Astrocyte (in vitro differentiated cells and primary cell): ENCODE data around the gene IQGAP1. TPM values are rescaled to one million over a fixed set of nuclear protein-coding genes. Genes with fewer than 3 reads are reported as not detected.

Experiments
- DNase-seq: peaks from one replicate; pipeline ENCODE4 v3.0.0-alpha.2; 2010; ENCODE audit warnings: low read depth
- FAIRE-seq: peaks from 2 replicates; lab custom pipeline; 2011; peaks lifted over from hg19 to GRCh38; lab: Jason Lieb, UNC
- H2AFZ ChIP-seq: 2 replicates; pipeline ENCODE4 v1.6.0; 2012; ENCODE audit warnings: low read depth, low read length, inconsistent platforms
- H3K27ac ChIP-seq: 2 replicates; pipeline ENCODE4 v1.5.1; 2011; ENCODE audit warnings: low read depth, low read length, inconsistent platforms
- H3K27me3 ChIP-seq: 2 replicates; pipeline ENCODE4 v1.6.0; 2011; ENCODE audit warnings: low read length, inconsistent platforms; ENCODE audit not compliant: insufficient read depth
- H3K36me3 ChIP-seq: 2 replicates; pipeline ENCODE4 v1.5.1; 2011; ENCODE audit warnings: low read length, inconsistent platforms; ENCODE audit not compliant: insufficient read depth
- H3K4me1 ChIP-seq: 2 replicates; pipeline ENCODE4 v1.5.1; 2011; ENCODE audit warnings: low read length, inconsistent platforms; ENCODE audit not compliant: insufficient read depth
- H3K4me2 ChIP-seq: 2 replicates; pipeline ENCODE4 v1.6.0; 2012; ENCODE audit warnings: low read length, inconsistent platforms
- H3K4me3 ChIP-seq: 2 replicates; pipeline ENCODE4 v1.5.1; 2011; ENCODE audit warnings: low read depth, mild to moderate bottlenecking, low read length, inconsistent platforms; ENCODE audit not compliant: insufficient read depth
- H3K79me2 ChIP-seq: 2 replicates; pipeline ENCODE4 v1.6.0; 2012; ENCODE audit warnings: mild to moderate bottlenecking, low read length, inconsistent platforms; ENCODE audit not compliant: insufficient read depth
- H3K9ac ChIP-seq: 2 replicates; pipeline ENCODE4 v1.6.0; 2012; ENCODE audit warnings: mild to moderate bottlenecking, low read length, inconsistent platforms
- H3K9me3 ChIP-seq: 2 replicates; pipeline ENCODE4 v1.5.1; 2012; ENCODE audit warnings: low read depth, mild to moderate bottlenecking, low read length, inconsistent platforms; ENCODE audit not compliant: insufficient read depth
- H4K20me1 ChIP-seq: 2 replicates; pipeline ENCODE4 v1.6.0; 2012; ENCODE audit warnings: low read length, inconsistent platforms; ENCODE audit not compliant: insufficient read depth
- H3K27ac Mint-ChIP-seq: one replicate; pipeline ENCODE4 v1.8.0; 2021; ENCODE audit warnings: mild to moderate bottlenecking, mixed read lengths; ENCODE audit not compliant: unreplicated experiment
- H3K27me3 Mint-ChIP-seq: one replicate; pipeline ENCODE4 v1.8.0; 2021; ENCODE audit warnings: low read depth, mixed read lengths; ENCODE audit not compliant: unreplicated experiment
- H3K36me3 Mint-ChIP-seq: one replicate; pipeline ENCODE4 v1.8.0; 2021; ENCODE audit warnings: low read depth, mixed read lengths; ENCODE audit not compliant: unreplicated experiment
- H3K4me1 Mint-ChIP-seq: one replicate; pipeline ENCODE4 v1.8.0; 2021; ENCODE audit warnings: low read depth, mixed read lengths; ENCODE audit not compliant: unreplicated experiment
- H3K4me3 Mint-ChIP-seq: one replicate; pipeline ENCODE4 v1.8.0; 2021; ENCODE audit warnings: mild to moderate bottlenecking, moderate library complexity, mixed read lengths; ENCODE audit not compliant: unreplicated experiment
- H3K9me3 Mint-ChIP-seq: one replicate; pipeline ENCODE4 v1.8.0; 2021; ENCODE audit warnings: mild to moderate bottlenecking, mixed read lengths; ENCODE audit not compliant: unreplicated experiment
- CTCF ChIP-seq: IDR thresholded peaks from 2 replicates; pipeline ENCODE4 v1.5.1; 2011; ENCODE audit warnings: low read depth, mild to moderate bottlenecking, inconsistent platforms, low read length, moderate library complexity; ENCODE audit not compliant: insufficient read depth
- EZH2 ChIP-seq: IDR thresholded peaks from 2 replicates; pipeline ENCODE4 v1.6.1; 2012; ENCODE audit warnings: mild to moderate bottlenecking, low read length, inconsistent platforms; ENCODE audit not compliant: insufficient read depth
- total RNA-seq: library from RNA; stranded (reverse); gene quantifications from 2 replicates; pipeline ENCODE4 v1.2.1, GENCODE V29; 2021

IQGAP1 gene
- total RNA-seq, 1 donor from 2014 or later: 226 TPM

DNA sequence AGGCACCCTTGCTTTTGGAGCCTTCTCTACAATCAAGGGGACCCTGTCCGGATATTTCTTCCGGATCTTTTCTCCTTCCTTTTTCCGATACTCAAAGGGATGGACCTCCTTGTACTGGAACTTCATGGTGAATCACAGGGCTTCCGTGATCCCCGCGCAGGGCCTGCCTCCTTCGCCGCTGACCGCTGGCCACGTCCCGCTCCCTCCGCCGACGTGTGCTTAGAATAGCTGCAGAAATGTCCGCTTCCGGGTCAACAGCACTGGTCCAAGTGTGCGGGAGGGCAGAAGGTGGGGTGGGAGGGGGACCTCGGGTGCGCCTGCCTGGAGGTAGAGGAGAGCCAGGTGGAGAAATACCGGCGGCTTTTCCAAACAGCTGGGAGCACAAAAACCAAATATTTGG, 39.0 kb upstream of the IQGAP1 start:
- Histone ChIP-seq H3K36me3 (no peaks in the 10 kb centered on the region), H3K4me2 (no peak overlapping the region), H3K27ac (no peak overlapping the region), H3K9ac (no peak overlapping the region), H4K20me1 (no peaks in the 10 kb centered on the region), H3K27me3 (no peaks in the 10 kb centered on the region), H3K4me1 (peaks cover 5% of the 10 kb centered on the region), H3K79me2 (no peaks in the 10 kb centered on the region), H3K4me3 (no peak overlapping the region), H2AFZ (no peak overlapping the region), H3K9me3 (no peaks in the 10 kb centered on the region)
- Mint-ChIP-seq H3K27ac (no peak overlapping the region), H3K4me3 (no peak overlapping the region), H3K9me3 (no peaks in the 10 kb centered on the region), H3K36me3 (peaks cover 2% of the 10 kb centered on the region), H3K27me3 (peaks cover 4% of the 10 kb centered on the region), H3K4me1 (peaks cover 8% of the 10 kb centered on the region)
- TF ChIP-seq CTCF (no peak), EZH2 (no peak)
- no peak for FAIRE-seq
- no peak for DNase-seq

DNA sequence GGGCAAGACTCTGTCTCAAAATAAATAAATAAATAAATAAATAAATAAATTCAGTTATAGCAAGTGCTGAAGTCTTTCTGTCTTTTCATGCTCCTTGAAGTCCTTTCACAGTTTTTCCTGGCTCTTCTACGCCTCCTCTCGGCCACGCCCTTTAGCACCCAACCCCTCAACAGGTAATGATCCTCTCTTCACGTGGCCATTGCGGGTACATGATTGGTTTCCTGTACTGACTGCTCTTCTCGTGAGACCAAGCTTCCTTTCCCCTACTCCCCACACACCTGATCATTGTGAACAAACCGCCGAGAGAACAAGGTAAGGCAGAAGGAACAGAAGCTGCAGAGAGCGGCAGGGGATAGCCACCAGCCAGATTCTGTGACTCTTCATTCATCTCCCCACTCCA, 38.2 kb upstream of the IQGAP1 start:
- FAIRE-seq (no peak), DNase-seq (no peak)
- H3K27ac ChIP-seq: no peak overlapping the region

More for the DNA sequence above, 38.2 kb upstream of the IQGAP1 start:
- no peaks in the 10 kb centered on the region for H3K9me3 ChIP-seq
- no peak overlapping the region for H3K27ac Mint-ChIP-seq
- no peak overlapping the region for H3K4me2 ChIP-seq
- H2AFZ ChIP-seq: no peak overlapping the region
- H3K79me2 ChIP-seq: no peaks in the 10 kb centered on the region
- no peak overlapping the region for H3K4me3 ChIP-seq
- H3K4me3 Mint-ChIP-seq: no peak overlapping the region
- no peaks in the 10 kb centered on the region for H3K36me3 ChIP-seq
- no peaks in the 10 kb centered on the region for H4K20me1 ChIP-seq
- H3K9ac ChIP-seq: no peak overlapping the region
- H3K4me1 Mint-ChIP-seq: peaks cover 8% of the 10 kb centered on the region
- peaks cover 4% of the 10 kb centered on the region for H3K27me3 Mint-ChIP-seq
- H3K36me3 Mint-ChIP-seq: peaks cover 2% of the 10 kb centered on the region
- peaks cover 5% of the 10 kb centered on the region for H3K4me1 ChIP-seq
- H3K27me3 ChIP-seq: no peaks in the 10 kb centered on the region
- no peaks in the 10 kb centered on the region for H3K9me3 Mint-ChIP-seq
- TF ChIP-seq CTCF: no peak
- TF ChIP-seq EZH2: no peak
